ENCODE data around the gene SPRED2.
A peak's percentile ranks its signal among the peaks of the same experiment; 100 is the strongest.

The SPRED2 gene

DNA sequence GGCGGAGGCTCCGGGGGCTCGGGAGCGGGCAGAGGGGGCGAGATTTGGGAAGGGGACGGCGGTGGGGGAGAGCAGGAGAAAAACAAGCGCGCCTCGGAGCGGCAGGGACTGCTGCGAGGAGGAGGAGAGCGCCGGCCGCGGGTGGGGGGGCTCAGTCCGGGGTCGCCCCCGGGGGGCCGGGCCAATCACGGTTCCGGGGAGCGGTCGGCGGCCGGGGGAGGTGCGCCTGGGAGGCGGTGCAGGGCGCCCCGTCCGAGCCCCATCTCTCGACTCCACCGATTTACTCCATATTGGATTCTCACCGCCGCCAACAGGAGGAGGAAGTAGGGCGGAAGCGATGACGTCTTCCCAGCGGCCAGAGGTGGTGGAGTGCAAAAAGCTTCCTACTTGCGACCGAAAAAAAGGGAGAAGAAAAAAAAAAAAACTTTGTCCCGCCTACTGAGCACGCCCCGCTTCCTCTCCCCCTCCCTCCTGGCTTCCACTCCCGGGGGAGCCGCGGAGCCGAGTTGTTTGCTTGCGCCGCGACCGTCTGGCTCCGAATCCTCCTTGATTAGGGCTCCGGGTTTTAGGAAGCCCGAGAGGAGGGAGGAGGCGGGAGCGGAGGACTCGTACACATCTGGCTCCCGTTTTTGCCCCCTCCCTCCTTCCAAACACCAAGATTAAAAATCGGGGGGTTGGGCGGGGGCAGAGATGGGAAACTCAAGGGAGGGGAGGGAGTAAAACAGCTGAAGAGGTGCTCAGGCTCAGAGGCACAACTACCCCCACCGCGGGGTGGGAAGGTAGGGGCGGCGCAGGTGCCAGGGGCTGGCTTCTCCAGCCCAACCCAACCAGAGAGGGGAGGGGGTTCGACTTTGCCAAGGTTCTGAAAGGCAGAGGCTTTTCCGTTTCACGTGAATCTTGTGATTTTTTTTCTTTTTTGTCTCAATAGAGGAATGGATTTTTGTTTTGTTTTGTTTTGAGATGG is at the start of gene SPRED2:
SPRED2 (minus strand) TSS at position 373 of the 964 bp plus-strand sequence. CDS start 612 bp downstream, outside the sequence.
- peak within 1 kb of the TSS; percentile 85 for H3K4me3 ChIP-seq (ENCODE audit: low read length)
- DNase-seq (ENCODE audit: low read depth): peak; percentile 89
- no peak for TF ChIP-seq CTCF (conservative IDR thresholded peaks at IDR 0.05; ENCODE audit: low read depth, low read length)

GRCh38 chr2:65481961-65482360 is 49.6 kb upstream of the SPRED2 start:
- H3K4me3 ChIP-seq (ENCODE audit: low read length): no peak overlapping the region
- TF ChIP-seq CTCF (conservative IDR thresholded peaks at IDR 0.05; ENCODE audit: low read depth, low read length): no peak
- no peak for DNase-seq (ENCODE audit: low read depth)

GRCh38 chr2:65479524-65479923 is 47.1 kb upstream of the SPRED2 start:
- TF ChIP-seq CTCF (conservative IDR thresholded peaks at IDR 0.05; ENCODE audit: low read depth, low read length): no peak
- no peak overlapping the region for H3K4me3 ChIP-seq (ENCODE audit: low read length)
- DNase-seq (ENCODE audit: low read depth): no peak

- DNase-seq (ENCODE audit: low read depth): no peak
- no peak overlapping the region for H3K4me3 ChIP-seq (ENCODE audit: low read length)
- TF ChIP-seq CTCF (conservative IDR thresholded peaks at IDR 0.05; ENCODE audit: low read depth, low read length): no peak
Measured at GRCh38 chr2:65478498-65479135, 46.2 kb upstream of the SPRED2 start.

- no peak for DNase-seq (ENCODE audit: low read depth)
- no peak for TF ChIP-seq CTCF (conservative IDR thresholded peaks at IDR 0.05; ENCODE audit: low read depth, low read length)
- H3K4me3 ChIP-seq (ENCODE audit: low read length): no peak overlapping the region
Measured at GRCh38 chr2:65477590-65477989, 45.2 kb upstream of the SPRED2 start.

DNA sequence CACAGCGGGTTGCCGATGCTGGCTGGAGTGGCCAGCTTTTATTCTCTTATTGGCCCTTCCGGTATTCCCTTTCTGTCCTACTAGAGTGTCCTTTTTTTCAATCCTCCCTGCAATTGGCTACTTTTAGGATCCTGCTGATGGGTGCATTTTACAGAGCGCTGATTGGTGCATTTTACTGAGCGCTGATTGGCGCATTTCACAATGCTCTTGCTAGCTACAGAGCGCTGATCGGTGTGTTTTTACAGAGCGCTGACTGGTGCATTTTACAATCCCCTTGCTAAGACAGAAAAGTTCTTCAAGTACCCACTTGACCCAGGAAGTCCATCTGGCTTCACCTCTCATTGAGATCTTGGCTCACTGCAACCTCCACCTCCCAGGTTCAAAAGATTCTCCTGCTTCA is 44.4 kb upstream of the SPRED2 start:
- no peak for TF ChIP-seq CTCF (conservative IDR thresholded peaks at IDR 0.05; ENCODE audit: low read depth, low read length)
- DNase-seq (ENCODE audit: low read depth): no peak
- no peak overlapping the region for H3K4me3 ChIP-seq (ENCODE audit: low read length)

Measured in retinal pigment epithelial cell (primary cell).